Measurements from ENCODE around the gene DOC2A. TPM values are rescaled to one million over a fixed set of nuclear protein-coding genes. Genes with fewer than 3 reads are reported as not detected.

Gene DOC2A
- total RNA-seq, 1 donor from 2014 or later: 0.17 TPM

DNA sequence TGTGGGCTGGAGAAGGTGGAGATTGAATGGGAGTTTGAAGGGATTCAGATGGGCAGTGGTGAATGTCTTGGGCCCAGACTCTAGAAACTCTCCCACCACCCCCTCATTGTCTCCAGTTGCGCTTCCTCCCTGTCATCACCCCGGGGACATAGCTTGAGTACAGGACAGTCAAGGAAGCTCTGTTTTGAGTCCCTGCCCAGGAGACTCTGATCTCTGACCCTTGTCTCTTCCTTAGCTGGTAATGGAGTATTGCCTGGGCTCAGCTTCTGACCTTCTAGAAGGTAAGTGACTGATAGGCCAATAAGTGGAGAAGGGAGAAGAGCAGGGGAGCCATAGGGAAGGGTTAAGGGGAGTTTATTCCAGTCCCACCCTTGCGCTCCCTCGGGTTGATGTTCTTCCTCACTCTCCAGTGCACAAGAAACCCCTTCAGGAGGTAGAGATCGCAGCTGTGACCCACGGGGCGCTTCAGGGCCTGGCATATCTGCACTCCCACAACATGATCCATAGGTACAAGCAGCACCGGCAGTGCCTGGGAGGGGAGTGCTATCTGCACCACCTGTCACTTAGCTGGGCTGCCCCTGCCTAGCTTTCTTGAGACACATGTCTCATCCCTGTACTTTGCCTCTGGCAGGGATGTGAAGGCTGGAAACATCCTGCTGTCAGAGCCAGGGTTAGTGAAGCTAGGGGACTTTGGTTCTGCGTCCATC is 32.1 kb downstream of the DOC2A start:
- no peak for DNase-seq (ENCODE audit: low read depth)
- TF ChIP-seq, protein P1, sequence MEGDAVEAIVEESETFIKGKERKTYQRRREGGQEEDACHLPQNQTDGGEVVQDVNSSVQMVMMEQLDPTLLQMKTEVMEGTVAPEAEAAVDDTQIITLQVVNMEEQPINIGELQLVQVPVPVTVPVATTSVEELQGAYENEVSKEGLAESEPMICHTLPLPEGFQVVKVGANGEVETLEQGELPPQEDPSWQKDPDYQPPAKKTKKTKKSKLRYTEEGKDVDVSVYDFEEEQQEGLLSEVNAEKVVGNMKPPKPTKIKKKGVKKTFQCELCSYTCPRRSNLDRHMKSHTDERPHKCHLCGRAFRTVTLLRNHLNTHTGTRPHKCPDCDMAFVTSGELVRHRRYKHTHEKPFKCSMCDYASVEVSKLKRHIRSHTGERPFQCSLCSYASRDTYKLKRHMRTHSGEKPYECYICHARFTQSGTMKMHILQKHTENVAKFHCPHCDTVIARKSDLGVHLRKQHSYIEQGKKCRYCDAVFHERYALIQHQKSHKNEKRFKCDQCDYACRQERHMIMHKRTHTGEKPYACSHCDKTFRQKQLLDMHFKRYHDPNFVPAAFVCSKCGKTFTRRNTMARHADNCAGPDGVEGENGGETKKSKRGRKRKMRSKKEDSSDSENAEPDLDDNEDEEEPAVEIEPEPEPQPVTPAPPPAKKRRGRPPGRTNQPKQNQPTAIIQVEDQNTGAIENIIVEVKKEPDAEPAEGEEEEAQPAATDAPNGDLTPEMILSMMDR (conservative IDR thresholded peaks at IDR 0.05; ENCODE audit: low read depth, low read length): no peak
- H3K4me3 ChIP-seq (ENCODE audit: low read depth, low read length): no peak overlapping the region

DNA sequence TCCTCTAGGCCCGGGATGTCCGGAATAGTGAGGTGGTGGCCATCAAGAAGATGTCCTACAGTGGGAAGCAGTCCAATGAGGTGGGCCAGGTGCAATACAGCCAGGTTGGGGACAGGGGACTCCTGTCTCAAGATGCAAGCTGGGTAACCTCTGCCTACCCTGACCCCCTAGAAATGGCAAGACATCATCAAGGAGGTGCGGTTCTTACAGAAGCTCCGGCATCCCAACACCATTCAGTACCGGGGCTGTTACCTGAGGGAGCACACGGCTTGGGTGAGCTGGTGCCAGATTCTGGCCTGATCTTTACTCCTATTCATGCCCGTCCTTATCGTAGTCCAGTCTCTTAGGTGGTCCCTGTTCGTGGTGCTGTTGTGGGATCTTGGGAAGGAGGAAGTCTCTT is 32.7 kb downstream of the DOC2A start:
- no peak overlapping the region for H3K4me3 ChIP-seq (ENCODE audit: low read depth, low read length)
- TF ChIP-seq, protein P1 (conservative IDR thresholded peaks at IDR 0.05; ENCODE audit: low read depth, low read length): no peak
- no peak for DNase-seq (ENCODE audit: low read depth)

DNA sequence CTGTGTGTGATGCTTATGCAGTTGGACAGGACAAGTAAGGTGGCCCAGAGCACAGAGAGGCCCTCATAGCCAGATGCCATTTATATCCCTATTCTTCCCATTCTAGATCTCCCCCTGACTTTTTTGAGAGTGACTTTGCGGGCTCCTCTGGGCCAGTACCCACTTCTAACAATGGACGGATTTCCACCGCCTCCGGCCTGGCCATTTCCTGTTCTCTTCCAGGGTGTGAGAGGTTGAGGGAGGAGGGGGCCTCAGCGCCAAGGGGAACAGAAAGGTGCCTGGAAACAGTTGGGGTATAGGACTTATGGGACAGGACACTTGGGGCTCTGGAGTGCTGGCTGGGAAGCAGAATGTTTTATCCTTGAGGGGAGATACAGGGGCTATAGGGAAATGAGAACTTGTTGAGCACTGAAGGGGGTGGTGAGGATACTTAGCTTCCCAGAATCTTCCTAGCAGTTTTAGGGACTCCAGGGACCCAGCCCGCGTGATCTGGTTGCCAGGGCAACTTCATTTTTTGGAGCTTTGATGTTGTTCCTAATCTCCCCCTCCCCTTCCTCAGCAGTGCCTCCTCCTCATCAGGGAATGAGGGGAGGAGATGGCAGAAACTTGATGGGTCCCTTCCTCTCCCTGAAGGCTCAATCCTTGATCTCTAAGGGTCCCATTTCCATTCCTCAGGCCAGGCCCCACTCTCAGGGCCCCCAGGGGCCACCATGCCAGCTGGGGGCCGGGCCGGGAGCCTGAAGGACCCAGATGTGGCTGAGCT is 33.6 kb downstream of the DOC2A start:
- no peak for DNase-seq (ENCODE audit: low read depth)
- TF ChIP-seq, protein P1 (conservative IDR thresholded peaks at IDR 0.05; ENCODE audit: low read depth, low read length): no peak

DNA sequence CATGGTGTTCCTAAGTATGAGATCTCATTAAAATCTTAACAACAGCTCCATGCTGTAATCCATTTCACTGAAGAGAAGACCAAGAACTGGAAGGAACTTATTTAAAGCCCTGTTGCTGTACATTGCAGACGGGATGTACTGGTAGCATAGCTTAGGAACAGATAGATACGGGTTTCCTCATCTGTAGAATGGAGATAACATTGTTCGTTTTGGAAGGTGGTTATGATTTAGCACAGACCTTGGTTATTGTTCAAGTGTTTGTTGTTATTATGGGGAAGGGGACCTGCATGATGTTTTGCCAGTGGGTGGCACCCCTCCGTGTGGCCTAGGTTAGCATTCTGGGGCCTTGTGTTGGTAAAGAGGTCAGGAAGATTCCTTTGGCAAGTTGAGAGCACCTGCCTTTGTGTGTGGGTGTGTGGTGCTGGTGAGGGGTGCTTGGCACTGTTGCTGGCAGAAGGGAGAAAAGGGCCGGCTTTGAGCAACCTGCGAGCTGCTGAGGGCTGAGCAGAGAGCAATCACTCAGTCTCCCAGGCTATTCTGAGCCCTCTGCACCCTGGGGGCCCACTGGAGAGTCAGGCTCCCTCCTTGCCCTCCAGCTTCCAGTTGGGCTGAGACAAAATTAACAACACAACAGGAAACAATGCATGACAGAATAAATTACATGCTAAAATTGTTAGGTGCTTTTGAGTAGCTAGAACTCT is 34.9 kb downstream of the DOC2A start:
- no peak for DNase-seq (ENCODE audit: low read depth)
- H3K4me3 ChIP-seq (ENCODE audit: low read depth, low read length): peak overlapping the region; percentile 99
- TF ChIP-seq, protein P1 (conservative IDR thresholded peaks at IDR 0.05; ENCODE audit: low read depth, low read length): no peak

More for the DNA sequence above, 33.6 kb downstream of the DOC2A start:
- no peak overlapping the region for H3K4me3 ChIP-seq (ENCODE audit: low read depth, low read length)

DNA sequence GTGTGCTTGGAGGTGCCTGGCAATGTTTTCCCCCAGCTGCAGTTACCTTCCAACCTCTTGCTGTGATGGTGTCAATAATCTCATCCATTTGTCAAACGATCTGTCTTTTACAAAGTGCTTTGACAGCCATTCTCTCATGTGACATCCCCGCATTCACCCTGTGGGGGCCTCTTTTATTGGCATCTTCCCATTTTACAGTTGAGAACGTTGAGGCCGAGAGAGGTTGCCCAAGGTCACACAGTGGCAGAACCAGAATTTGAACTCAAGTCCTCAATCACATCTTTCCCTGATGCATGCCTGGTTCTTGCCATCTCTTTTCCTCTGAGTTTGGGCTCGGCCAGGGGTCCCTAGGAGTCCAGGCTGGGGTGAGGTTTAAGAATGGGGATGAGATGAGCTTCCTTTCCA is 35.7 kb downstream of the DOC2A start:
- TF ChIP-seq, protein P1 (conservative IDR thresholded peaks at IDR 0.05; ENCODE audit: low read depth, low read length): no peak
- H3K4me3 ChIP-seq (ENCODE audit: low read depth, low read length): peak overlapping the region; percentile 99
- DNase-seq (ENCODE audit: low read depth): no peak

DNA sequence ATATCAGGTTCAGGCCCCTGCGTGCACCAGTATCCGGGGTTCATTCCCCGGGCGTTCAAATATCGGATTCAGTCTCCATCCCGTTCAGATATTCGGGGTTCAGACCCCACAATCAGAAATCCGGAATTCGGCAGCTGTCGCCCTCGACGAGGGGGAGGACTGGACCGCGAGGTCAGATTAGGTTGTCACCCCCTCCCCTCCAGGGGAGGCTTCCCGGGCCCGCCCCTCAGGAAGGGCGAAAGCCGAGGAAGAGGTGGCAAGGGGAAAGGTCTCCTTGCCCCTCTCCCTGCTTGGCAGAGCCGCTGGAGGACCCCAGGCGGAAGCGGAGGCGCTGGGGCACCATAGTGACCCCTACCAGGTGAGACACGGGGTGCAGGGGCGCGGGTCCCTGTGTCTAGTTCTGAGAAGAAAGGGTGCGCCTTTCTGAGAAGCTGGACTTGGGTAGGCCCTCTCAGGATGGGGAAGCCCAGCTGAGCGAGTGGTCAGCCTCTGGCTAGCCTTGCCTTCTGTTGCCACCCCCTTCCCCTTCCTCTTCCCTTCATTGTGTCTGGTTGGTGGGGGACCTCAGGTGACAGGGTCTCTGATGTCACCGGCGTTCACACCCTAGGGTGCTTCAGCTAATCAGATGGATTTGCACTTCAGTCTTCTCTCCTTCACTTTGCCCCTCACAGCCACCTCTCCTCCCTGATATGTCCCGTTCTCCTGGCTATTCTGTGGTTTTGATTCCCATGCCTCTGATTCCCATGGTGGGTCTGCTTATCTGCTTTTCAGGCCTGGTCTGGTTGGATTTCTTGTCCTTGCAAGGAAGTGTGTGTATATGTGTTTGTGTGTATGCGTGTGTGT is 36.3 kb downstream of the DOC2A start:
- DNase-seq (ENCODE audit: low read depth): no peak
- TF ChIP-seq, protein P1 (conservative IDR thresholded peaks at IDR 0.05; ENCODE audit: low read depth, low read length): no peak
- H3K4me3 ChIP-seq (ENCODE audit: low read depth, low read length): peak overlapping the region; percentile 99

Data from epithelial cell of proximal tubule (primary cell).